Transverse colon (tissue), 4 donors: ENCODE measurements around the gene CKS1B. TPM values are rescaled to one million over a fixed set of nuclear protein-coding genes. Genes with fewer than 3 reads are reported as not detected.

Experiments used
- DNase-seq: peaks from one replicate; pipeline ENCODE4 v3.0.0-alpha.2; 2019
- H3K27ac ChIP-seq, 4 donors: fragments of 200-600 bp; sonication (generic); 2 replicates each; pipeline ENCODE4 v1.5.1; 2016 to 2018; ENCODE audit warnings: inconsistent platforms in 4 of 4
- H3K27me3 ChIP-seq: fragments of 200-600 bp; sonication (generic); 2 replicates; pipeline ENCODE4 v1.5.1; 2017; ENCODE audit warnings: inconsistent platforms
- H3K36me3 ChIP-seq, 4 donors: fragments of 200-600 bp; sonication (generic); 2 replicates each; pipeline ENCODE4 v1.5.1; 2017 to 2019; ENCODE audit warnings: inconsistent platforms in 4 of 4
- H3K4me1 ChIP-seq, 4 donors: fragments of 200-600 bp; sonication (generic); 2 replicates each; pipeline ENCODE4 v1.5.1; 2017 to 2020; ENCODE audit warnings: inconsistent platforms in 4 of 4
- H3K4me3 ChIP-seq, 4 donors: fragments of 200-600 bp; sonication (generic); 1 replicate in 1 of 4; 2 replicates in 3 of 4; pipeline versions ENCODE4 v1.5.1 to v1.6.1; 2017 to 2019; ENCODE audit warnings: inconsistent platforms in 4 of 4
- H3K9me3 ChIP-seq, 2 donors: fragments of 200-600 bp; sonication (generic); 2 replicates each; pipeline ENCODE4 v1.5.1; 2017 to 2019; ENCODE audit warnings: inconsistent platforms in 2 of 2
- EP300 ChIP-seq: sonication (generic); formaldehyde crosslinking; IDR thresholded peaks from one replicate; pipeline ENCODE4 v1.6.1; 2017; ENCODE audit warnings: antibody characterized with exemption, low read depth
- POLR2A ChIP-seq: fragments of 450-650 bp; IDR thresholded peaks from one replicate; pipeline ENCODE4 v1.6.1; 2016; ENCODE audit warnings: antibody characterized with exemption, mild to moderate bottlenecking, moderate library complexity
- POLR2AphosphoS5 ChIP-seq, 3 donors: sonication (generic); formaldehyde crosslinking; IDR thresholded peaks; one replicate each; pipeline ENCODE4 v1.6.1; 2016; ENCODE audit warnings: antibody characterized with exemption in 3 of 3
- WGBS, 2 donors: methylation state at CpG; one replicate each; pipeline ENCODE4 v1.1.5; 2018; ENCODE audit warnings: low coverage in 1 of 2; 5-methylcytosine and 5-hydroxymethylcytosine counted together
- in situ Hi-C, 4 donors: fragments of 200-750 bp; cut with MboI; loops; one replicate each; pipeline versions ENCODE4 v1.15.0 to v1.15.1; 2017; ENCODE audit warnings: low sequenced_read_pairs in 3 of 4, low pct_ligation_motif_present in 1 of 4, low pct_unique_long_range_greater_than_20kb in 1 of 4
- intact Hi-C: fragments of 100-400 bp; cut with DNase I; formaldehyde crosslinking; loops from one replicate; pipeline ENCODE4 v1.15.1; 2023; ENCODE audit warnings: low total_unique reads
- total RNA-seq, 4 donors: library from RNA; depleted of rRNA; stranded (reverse); fragments of >200 nt; gene quantifications; one replicate each; pipeline ENCODE4 v1.1.0, GENCODE V29; 2016
- TF ChIP-seq, protein P1 (sequence below), 5 experiments: fragments of 200-600 bp in 3 of 5; fragments of 450-650 bp in 2 of 5; sonication (generic) in 3 of 5; IDR thresholded peaks; 1 replicate in 2 of 5; 2 replicates in 3 of 5; pipeline ENCODE4 v1.5.1; 2016 to 2017; ENCODE audit warnings: antibody characterized with exemption in 5 of 5, inconsistent platforms in 3 of 5, mild to moderate bottlenecking in 2 of 5, moderate library complexity in 1 of 5

The CKS1B gene
- total RNA-seq, 4 donors from 2014 or later: 28.9 to 41.4 (median 35.2) TPM; not detected in 1

DNA sequence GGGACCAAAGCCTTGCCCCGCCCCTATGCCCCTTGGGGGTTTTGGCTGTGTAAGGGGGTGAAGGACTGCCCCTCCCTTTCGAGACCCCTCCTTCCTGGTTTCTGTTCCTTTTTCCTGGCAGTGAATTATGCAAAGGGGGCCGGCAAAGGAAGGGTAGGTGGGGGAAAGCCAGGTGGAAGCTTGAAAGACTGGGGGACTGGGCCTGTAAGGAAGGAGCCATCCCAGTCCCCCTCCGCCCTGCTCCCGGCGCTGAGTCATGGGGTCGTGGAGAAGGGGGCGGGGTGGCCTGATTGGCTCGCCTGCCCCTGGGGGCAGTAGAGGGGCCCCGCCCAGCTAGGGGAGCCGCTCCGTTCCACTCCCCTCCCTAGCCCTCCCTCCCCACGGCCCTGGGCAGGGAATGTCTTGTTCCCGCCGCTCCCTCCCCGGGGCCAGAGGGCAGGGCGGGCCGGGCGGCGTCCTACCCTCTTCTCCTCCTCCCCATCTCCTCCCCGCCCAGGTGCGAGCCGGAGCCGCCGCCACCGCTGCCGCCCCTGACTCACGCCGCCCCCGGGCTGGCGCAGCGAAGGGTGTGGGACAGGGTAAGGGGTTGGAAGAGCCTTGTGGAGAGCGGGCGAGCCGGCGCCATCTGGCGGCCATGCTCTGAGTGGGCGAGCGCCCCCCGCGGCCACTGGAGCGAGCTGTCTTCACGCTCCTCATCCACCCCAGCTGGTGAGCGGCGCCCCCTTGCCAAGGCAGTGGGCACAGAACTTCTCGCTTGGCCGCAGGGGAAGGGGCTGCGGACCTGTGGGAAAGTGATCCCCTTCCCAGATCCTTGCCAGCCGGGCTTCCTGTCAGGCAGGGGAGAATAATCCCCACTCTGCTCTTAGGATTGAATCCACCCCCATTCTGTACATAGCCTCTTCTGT lies 42.8 kb downstream of the CKS1B start:
- peak overlapping the region; percentile 17 to 40 (median 33) for H3K4me3 ChIP-seq
- TF ChIP-seq POLR2A (peak; percentile 58), POLR2AphosphoS5 (IDR thresholded peaks at IDR 0.05) (peak; percentile 71 to 97 (median 94)), EP300 (peak; percentile 100)
- TF ChIP-seq, protein P1, sequence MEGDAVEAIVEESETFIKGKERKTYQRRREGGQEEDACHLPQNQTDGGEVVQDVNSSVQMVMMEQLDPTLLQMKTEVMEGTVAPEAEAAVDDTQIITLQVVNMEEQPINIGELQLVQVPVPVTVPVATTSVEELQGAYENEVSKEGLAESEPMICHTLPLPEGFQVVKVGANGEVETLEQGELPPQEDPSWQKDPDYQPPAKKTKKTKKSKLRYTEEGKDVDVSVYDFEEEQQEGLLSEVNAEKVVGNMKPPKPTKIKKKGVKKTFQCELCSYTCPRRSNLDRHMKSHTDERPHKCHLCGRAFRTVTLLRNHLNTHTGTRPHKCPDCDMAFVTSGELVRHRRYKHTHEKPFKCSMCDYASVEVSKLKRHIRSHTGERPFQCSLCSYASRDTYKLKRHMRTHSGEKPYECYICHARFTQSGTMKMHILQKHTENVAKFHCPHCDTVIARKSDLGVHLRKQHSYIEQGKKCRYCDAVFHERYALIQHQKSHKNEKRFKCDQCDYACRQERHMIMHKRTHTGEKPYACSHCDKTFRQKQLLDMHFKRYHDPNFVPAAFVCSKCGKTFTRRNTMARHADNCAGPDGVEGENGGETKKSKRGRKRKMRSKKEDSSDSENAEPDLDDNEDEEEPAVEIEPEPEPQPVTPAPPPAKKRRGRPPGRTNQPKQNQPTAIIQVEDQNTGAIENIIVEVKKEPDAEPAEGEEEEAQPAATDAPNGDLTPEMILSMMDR (IDR thresholded peaks at IDR 0.05): peak; percentile 97 to 100 (median 99)
- intact Hi-C loops (no loop called here), in situ Hi-C loops (no loop called here)
- peaks cover 28 to 46% (median 36%) of the 10 kb centered on the region in 4 donors for H3K4me1 ChIP-seq
- 0 to 2% methylated on average over 7 to 20 of the region's 49 CpGs for WGBS, 2 donors
- H3K9me3 ChIP-seq: no peaks in the 10 kb centered on the region
- H3K27me3 ChIP-seq: no peaks in the 10 kb centered on the region
- H3K27ac ChIP-seq: peak overlapping the region; percentile 85 to 96 (median 91)
- peaks cover 0 to 12% (median 2%) of the 10 kb centered on the region in 4 donors for H3K36me3 ChIP-seq
- DNase-seq: peak; percentile 96

DNA sequence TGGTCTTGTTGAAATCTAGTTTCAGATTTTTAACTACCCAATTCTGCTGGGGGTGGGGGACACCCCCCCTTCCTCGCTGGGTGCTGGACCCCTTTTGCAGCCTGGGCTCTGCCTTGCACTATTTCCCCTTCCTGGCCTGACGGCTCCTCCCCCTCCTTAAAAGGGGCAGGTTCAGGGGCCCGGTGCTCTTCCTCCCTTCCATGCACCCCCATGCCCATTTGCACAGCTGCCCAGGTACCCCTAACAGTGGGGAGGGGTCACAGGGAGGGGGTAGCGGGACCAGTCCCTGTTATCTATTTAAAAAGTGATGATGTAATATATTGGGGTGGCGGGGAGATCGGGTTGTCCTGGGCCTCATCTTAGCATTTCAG lies 43.5 kb downstream of the CKS1B start:
- intact Hi-C loops: no loop called here
- Histone ChIP-seq H3K27me3 (no peaks in the 10 kb centered on the region), H3K9me3 (no peaks in the 10 kb centered on the region), H3K27ac (peak overlapping the region; percentile 85 to 96 (median 91)), H3K36me3 (peaks cover 0 to 12% (median 2%) of the 10 kb centered on the region in 4 donors), H3K4me3 (peak overlapping the region; percentile 17 to 40 (median 27)), H3K4me1 (peaks cover 23 to 39% (median 32%) of the 10 kb centered on the region in 4 donors)
- 51 to 80% methylated on average over 1 to 6 of the region's 6 CpGs for WGBS, 2 donors
- TF ChIP-seq POLR2AphosphoS5 (IDR thresholded peaks at IDR 0.05) (no peak), POLR2A (no peak), EP300 (no peak)
- TF ChIP-seq, protein P1 (IDR thresholded peaks at IDR 0.05): no peak
- in situ Hi-C loops: no loop called here
- DNase-seq: no peak

DNA sequence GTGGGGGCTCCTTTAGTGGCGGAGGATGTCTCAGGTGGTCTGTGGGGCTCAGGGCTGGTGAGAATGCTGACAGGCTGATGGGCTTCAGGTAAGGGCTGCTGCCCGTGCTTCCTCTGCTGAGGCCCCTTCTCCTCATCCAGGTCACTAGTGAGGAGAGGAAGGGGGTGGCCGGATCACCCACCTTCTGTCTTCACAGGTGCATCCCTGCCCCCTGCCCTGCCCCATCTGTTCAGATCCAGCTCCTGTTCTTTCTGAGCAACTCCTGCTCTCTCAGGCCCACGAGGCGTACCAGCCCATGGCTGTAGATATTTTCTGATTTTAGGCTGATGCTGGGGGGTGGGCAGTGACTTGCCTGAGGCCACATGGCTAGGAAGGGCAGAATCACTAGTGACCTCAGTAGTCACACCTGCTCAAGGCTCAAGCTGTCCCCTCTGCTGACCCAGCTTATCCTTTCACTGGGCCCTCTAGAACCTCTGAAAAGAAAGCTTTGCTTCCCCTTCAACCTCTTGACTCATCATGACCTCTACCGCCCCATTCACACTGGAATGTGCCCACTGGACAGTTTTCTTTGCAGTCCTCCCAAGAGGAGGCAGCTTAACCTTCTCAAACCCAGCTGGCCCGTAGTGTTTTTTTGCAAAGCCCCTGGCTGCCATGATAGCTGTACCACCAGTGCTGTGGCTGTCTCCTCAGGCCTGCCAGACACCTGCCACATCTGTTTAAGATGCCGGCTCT lies 44.3 kb downstream of the CKS1B start:
- WGBS, 2 donors: 89 to 100% methylated on average over 1 to 8 of the region's 8 CpGs
- TF ChIP-seq POLR2AphosphoS5 (IDR thresholded peaks at IDR 0.05): peak in 1 of 3 donors; percentile 4
- no peak for TF ChIP-seq POLR2A
- no peak for TF ChIP-seq EP300
- TF ChIP-seq, protein P1 (IDR thresholded peaks at IDR 0.05): no peak
- H3K4me1 ChIP-seq: peaks cover 16 to 31% (median 25%) of the 10 kb centered on the region in 4 donors
- no peak for DNase-seq
- H3K4me3 ChIP-seq: no peak overlapping the region
- H3K9me3 ChIP-seq: no peaks in the 10 kb centered on the region
- H3K27ac ChIP-seq: peak overlapping the region in 2 of 4 donors; percentile 88 to 94
- intact Hi-C loops: no loop called here
- peaks cover 0 to 12% (median 2%) of the 10 kb centered on the region in 4 donors for H3K36me3 ChIP-seq
- in situ Hi-C loops: no loop called here
- no peaks in the 10 kb centered on the region for H3K27me3 ChIP-seq
